Iris pigment epithelial cell (primary cell): ENCODE data around the gene LRRC47.
"Not testable (repeated sequence)": the region's sequence is repeated elsewhere in the genome, so short reads cannot be mapped to it uniquely, and the experiment has no call there.

Source experiments
- DNase-seq: peaks from one replicate; pipeline ENCODE4 v3.0.0-alpha.2; 2011; ENCODE audit warnings: low read depth

LRRC47 gene

GRCh38 chr1:3772027-3772714 is 24.1 kb downstream of the LRRC47 start:
- DNase-seq, result peak; percentile 64

- DNase-seq, result no peak
Measured at GRCh38 chr1:3771108-3772026, 24.9 kb downstream of the LRRC47 start.

- DNase-seq, result no peak
Measured at GRCh38 chr1:3770047-3770765, 26.1 kb downstream of the LRRC47 start.

GRCh38 chr1:3768811-3769390 is 27.4 kb downstream of the LRRC47 start:
- DNase-seq, result no peak

GRCh38 chr1:3767328-3767925 is 28.9 kb downstream of the LRRC47 start:
- no peak for DNase-seq

GRCh38 chr1:3763351-3764125 is 32.8 kb downstream of the LRRC47 start:
- no peak for DNase-seq

GRCh38 chr1:3762873-3763228 is 33.4 kb downstream of the LRRC47 start:
- no peak for DNase-seq

- DNase-seq, result no peak
Measured at GRCh38 chr1:3762151-3762872, 34.0 kb downstream of the LRRC47 start.

GRCh38 chr1:3761296-3762010 is 34.8 kb downstream of the LRRC47 start:
- DNase-seq, result no peak

- DNase-seq, result no peak
Measured at GRCh38 chr1:3759796-3760195, 36.5 kb downstream of the LRRC47 start.

GRCh38 chr1:3759164-3759563 is 37.1 kb downstream of the LRRC47 start:
- DNase-seq, result no peak

- DNase-seq, result no peak
Measured at GRCh38 chr1:3756394-3756793, 39.9 kb downstream of the LRRC47 start.

GRCh38 chr1:3753656-3754454 is 42.4 kb downstream of the LRRC47 start:
- no peak for DNase-seq

GRCh38 chr1:3752400-3752945 is 43.8 kb downstream of the LRRC47 start, which contains the start of gene CCDC27:
CCDC27 (plus strand) TSS chr1:3752450; CDS start chr1:3752482, 32 bp downstream.
- DNase-seq, result no peak

GRCh38 chr1:3750741-3751140 is 45.6 kb downstream of the LRRC47 start:
- no peak for DNase-seq

GRCh38 chr1:3749512-3749911 is 46.8 kb downstream of the LRRC47 start:
- no peak for DNase-seq

GRCh38 chr1:3748316-3748900 is 47.9 kb downstream of the LRRC47 start:
- not testable (repeated sequence) for DNase-seq

GRCh38 chr1:3747903-3748302 is 48.4 kb downstream of the LRRC47 start:
- no peak for DNase-seq
